GM12873 (cell line): ENCODE data around the gene WDR49.

ENCODE experiments used
- TF ChIP-seq, protein P1 (sequence below): IDR thresholded peaks from 2 replicates; pipeline ENCODE4 v1.5.1; 2012; ENCODE audit warnings: low read depth, mild to moderate bottlenecking, moderate library complexity, low read length, control low read depth; ENCODE audit not compliant: insufficient read depth; ENCODE audit errors: missing control alignments

Gene WDR49

DNA sequence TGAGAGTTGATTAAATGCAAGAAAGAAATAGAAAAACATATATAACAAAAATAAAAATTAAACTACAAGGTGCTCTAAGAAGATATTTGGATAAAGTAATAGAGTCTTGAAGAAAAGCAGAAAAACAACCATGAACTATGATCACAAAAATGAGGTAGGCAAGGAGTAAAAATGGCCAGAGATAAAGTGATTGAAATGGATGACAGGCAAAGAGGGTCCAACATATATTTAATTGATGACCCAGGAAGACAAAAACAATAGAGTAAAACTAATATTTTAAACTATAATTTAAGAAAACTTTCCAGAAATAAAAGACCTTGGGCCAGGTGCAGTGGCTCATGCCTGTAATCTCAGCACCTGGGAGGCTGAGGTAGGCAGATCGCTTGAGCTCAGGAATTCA is 22.1 kb upstream of the WDR49 start:
- TF ChIP-seq, protein P1, sequence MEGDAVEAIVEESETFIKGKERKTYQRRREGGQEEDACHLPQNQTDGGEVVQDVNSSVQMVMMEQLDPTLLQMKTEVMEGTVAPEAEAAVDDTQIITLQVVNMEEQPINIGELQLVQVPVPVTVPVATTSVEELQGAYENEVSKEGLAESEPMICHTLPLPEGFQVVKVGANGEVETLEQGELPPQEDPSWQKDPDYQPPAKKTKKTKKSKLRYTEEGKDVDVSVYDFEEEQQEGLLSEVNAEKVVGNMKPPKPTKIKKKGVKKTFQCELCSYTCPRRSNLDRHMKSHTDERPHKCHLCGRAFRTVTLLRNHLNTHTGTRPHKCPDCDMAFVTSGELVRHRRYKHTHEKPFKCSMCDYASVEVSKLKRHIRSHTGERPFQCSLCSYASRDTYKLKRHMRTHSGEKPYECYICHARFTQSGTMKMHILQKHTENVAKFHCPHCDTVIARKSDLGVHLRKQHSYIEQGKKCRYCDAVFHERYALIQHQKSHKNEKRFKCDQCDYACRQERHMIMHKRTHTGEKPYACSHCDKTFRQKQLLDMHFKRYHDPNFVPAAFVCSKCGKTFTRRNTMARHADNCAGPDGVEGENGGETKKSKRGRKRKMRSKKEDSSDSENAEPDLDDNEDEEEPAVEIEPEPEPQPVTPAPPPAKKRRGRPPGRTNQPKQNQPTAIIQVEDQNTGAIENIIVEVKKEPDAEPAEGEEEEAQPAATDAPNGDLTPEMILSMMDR: no peak

DNA sequence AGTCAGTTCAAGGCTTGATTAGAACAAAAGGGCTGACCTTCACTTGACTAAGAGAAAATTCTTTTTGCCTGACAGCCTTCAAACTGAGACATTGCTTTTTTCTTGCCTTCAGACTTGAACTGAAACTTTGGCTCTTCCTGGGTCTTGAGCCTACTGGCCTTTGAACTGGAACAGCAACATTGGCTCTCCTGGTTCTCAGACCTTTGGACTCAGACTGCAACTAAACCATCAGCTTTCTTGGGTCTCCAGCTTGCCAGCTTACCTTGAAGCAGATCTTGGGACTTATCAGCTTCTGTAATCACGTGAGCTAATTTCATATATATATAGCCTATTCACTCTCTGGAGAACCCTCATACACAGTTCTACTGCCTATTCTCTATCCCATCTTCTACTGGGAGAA is 19.5 kb upstream of the WDR49 start:
- TF ChIP-seq, protein P1: no peak

DNA sequence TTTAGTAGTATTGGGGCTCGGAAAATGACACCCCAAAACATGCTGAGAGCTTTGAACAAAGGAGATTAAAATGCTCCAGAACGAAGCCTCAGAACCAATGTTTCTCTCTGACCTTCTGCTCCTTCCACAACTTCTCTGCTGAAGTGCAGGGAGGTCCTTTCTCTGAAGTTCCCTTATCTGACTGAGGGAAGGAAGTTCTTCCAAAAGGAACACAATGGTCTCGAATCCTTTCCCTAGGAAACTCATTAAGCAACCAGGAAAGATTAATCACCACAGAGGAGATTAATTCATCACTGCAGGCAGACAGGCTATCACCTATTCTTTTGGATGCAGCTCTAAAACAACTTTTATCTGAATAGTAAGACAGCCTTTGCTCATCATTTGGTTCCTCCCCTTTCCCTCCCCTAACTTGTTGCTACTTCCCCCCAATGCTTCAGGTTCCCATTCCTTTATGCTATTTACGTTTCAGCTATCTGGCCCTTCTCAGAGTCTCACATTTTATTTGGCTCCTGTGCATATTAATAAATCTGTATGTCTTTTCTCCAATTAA is 18.2 kb upstream of the WDR49 start:
- TF ChIP-seq, protein P1: no peak

DNA sequence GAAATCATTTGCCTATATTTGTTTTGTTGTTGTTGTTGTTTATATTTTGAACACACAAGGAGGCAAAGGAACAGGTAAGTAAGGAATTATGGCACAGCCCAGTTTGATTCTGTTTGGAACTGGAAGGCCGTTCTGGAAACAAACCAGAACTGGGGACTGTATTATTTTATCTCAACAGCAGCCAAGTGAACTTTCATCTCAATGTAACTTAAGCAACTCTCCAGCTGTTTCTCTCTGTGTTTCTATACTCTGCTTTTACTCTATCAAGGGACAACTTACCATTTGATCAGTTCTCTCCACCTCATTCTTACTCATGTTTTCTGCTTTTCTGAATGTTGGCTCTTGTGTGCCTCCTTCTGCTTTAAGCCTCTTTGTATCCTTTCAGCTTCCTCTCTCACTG is 16.0 kb upstream of the WDR49 start:
- TF ChIP-seq, protein P1: no peak

DNA sequence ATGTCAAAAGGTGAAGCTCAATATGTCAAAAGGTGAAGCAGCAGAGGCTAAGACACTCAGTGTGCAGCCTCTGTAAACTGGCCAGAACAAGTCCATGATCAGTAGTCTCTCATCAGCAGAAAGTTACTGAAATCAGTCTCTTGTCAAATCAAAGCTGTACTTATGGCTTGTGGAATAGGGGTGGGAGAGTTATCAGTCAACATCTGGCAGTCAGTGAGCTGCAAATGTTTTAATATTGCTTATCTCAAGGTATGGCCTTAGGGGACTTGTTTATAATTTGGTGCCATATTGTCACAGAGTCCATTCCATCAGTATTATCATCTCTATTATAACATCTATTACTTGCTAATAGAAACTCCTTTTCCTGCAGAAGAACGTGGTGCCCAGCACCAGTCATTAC is 14.9 kb upstream of the WDR49 start:
- TF ChIP-seq, protein P1: no peak

DNA sequence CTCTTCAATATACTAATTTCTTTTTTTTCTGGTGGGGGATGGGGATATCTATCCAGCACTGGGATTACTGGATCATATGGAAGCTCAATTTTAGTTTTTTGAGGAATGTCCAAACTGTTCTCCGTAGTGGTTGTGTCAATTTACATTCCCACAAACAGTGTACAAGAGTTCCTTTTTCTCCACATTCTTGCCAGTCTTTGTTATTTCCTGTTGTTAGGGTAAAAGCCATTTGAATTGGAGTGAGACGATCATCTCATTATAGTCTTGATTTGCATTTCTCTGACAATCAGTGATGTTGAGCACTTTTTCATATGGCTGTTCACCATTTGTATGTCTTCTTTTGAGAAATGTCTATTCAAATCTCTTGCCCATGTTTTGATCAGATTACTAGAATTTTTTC is 12.8 kb upstream of the WDR49 start:
- TF ChIP-seq, protein P1: no peak

DNA sequence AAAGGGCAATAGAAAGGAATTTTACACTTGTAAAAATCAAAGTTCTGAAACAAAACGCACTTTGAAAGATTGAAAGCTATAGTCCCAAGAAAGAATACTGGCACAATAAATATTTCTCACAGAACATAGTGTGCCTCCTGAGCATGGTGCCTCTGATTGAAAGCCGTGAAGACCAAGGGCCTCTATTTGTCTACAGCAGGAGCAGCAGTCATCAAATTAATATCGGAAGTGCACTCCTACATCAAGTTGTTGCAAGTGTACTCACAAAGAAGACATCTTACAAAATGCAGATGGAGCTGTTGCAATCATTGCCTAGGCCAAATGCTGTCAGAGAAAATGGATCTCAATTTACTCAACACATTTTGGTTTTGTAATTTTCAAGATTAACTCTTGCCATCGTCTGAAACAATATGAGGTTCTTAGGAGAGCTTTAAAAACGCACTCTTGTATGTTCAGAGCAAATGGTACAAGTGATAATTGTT is 9.2 kb upstream of the WDR49 start:
- TF ChIP-seq, protein P1: no peak

DNA sequence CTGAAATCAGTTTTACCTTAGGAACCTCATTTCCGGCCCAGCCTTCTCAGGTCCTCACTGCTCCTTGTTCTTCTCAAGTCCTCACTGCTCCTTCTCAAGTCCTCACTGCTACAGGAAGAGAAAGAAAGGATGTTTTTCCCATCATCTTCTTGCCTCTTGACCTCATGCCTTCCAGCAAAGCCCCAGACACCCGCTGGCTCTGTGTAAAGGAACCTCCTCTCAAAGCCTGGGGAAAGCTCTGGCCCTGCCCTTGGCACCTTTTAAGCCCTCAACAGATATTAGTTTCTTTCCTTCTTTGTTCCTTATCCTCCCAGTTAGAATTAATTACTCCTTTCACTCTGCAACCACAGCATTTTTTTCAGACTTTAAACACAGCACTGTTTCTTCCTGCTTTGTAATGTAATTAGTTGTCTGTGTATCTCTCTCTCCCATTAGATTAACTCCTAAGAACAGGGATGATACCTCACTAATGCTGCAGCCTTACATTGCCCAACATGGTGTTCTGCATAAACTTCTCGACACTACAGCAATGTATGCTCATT is 4.0 kb upstream of the WDR49 start:
- TF ChIP-seq, protein P1: no peak
